Panc1 (cell line): ENCODE data around the gene MBTD1. TPM values are rescaled to one million over a fixed set of nuclear protein-coding genes. Genes with fewer than 3 reads are reported as not detected.

Experiments
- ATAC-seq: fragments of 200-7000 bp; cut with Tn5 transposase; 2 replicates; pipeline ENCODE4 v1.9.1; 2020; ENCODE audit warnings: mild to moderate bottlenecking, moderate library complexity
- BruUV-seq: library from RNA; stranded (reverse); fragments of 400-500 nt; replicated peaks from 2 replicates; lab custom pipeline; 2021; lab: Mats Ljungman, UMichigan
- CTCF ChIA-PET: fragments of 300-600 bp; sonication (Branson Sonifier 250); formaldehyde crosslinking; loops from one replicate; lab custom pipeline; 2022; ENCODE audit warnings: antibody characterized with exemption; lab: Charles Lee
- POLR2A ChIA-PET: fragments of 300-600 bp; sonication (Branson Sonifier 250); formaldehyde crosslinking; loops from one replicate; lab custom pipeline; 2022; ENCODE audit warnings: antibody characterized with exemption; lab: Charles Lee
- DNase-seq: peaks from one replicate; pipeline ENCODE4 v3.0.0-alpha.2; 2010; ENCODE audit warnings: low read depth, low spot score
- H3K27ac ChIP-seq: 2 replicates; pipeline ENCODE4 v1.5.1; 2011; ENCODE audit warnings: mild to moderate bottlenecking, low read length, inconsistent platforms
- H3K27me3 ChIP-seq: fragments of 200-500 bp; sonication (Bioruptor generic); 2 replicates; pipeline ENCODE4 v1.6.0; 2014; ENCODE audit warnings: low read length, inconsistent platforms; ENCODE audit not compliant: control insufficient read depth, insufficient read depth
- H3K36me3 ChIP-seq: fragments of 200-500 bp; sonication (Bioruptor generic); 2 replicates; pipeline ENCODE4 v1.5.1; 2014; ENCODE audit warnings: inconsistent platforms, mild to moderate bottlenecking, low read length, moderate library complexity; ENCODE audit not compliant: control insufficient read depth, insufficient read depth
- H3K4me1 ChIP-seq: 2 replicates; pipeline ENCODE4 v1.5.1; 2011; ENCODE audit warnings: inconsistent platforms, mild to moderate bottlenecking, low read length, moderate library complexity; ENCODE audit not compliant: control insufficient read depth, insufficient read depth
- H3K4me3 ChIP-seq, 2 experiments: 2 replicates each; pipeline ENCODE4 v1.5.1; 2011 to 2012; ENCODE audit warnings: low read depth in 2 of 2, low read length in 2 of 2, mild to moderate bottlenecking in 2 of 2, inconsistent platforms in 1 of 2, moderate library complexity in 1 of 2
- H3K9me3 ChIP-seq: fragments of 200-500 bp; sonication (Bioruptor generic); 2 replicates; pipeline ENCODE4 v1.5.1; 2014; ENCODE audit warnings: low read depth, mild to moderate bottlenecking, inconsistent platforms, low read length, moderate library complexity; ENCODE audit not compliant: control insufficient read depth, insufficient read depth
- POLR2AphosphoS5 ChIP-seq: IDR thresholded peaks from 2 replicates; pipeline ENCODE4 v1.6.1; 2012; ENCODE audit warnings: mild to moderate bottlenecking, low read depth, low read length, moderate library complexity
- SIN3A ChIP-seq: IDR thresholded peaks from 2 replicates; pipeline ENCODE4 v1.6.1; 2012; ENCODE audit warnings: low read depth, mild to moderate bottlenecking, low read length, moderate library complexity, borderline replicate concordance; ENCODE audit not compliant: insufficient read depth
- TCF7L2 ChIP-seq: IDR thresholded peaks from 2 replicates; pipeline ENCODE4 v1.6.1; 2011; ENCODE audit warnings: mild to moderate bottlenecking, low read depth, low read length, inconsistent platforms
- in situ Hi-C: cut with HindIII; loops from 2 replicates; pipeline ENCODE4 v1.10.0; 2016; ENCODE audit warnings: low sequenced_read_pairs, low pct_unique_long_range_greater_than_20kb
- intact Hi-C: fragments of 100-400 bp; cut with micrococcal nuclease; formaldehyde crosslinking; loops from one replicate; pipeline ENCODE4 v1.10.0; 2022; ENCODE audit not compliant: unreplicated experiment
- total RNA-seq: library from RNA; stranded (reverse); gene quantifications from one replicate; pipeline ENCODE4 v1.2.1, GENCODE V29; 2021; ENCODE audit not compliant: unreplicated experiment
- TF ChIP-seq, protein P1 (sequence below), 2 experiments: IDR thresholded peaks; 2 replicates each; pipeline ENCODE4 v1.6.1; 2011 to 2012; ENCODE audit warnings: low read depth in 2 of 2, control low read depth in 1 of 2, low read length in 1 of 2, mild to moderate bottlenecking in 1 of 2, moderate library complexity in 1 of 2; ENCODE audit not compliant: insufficient read depth in 1 of 2
- TF ChIP-seq, protein P2 (sequence below): fragments of 450-650 bp; IDR thresholded peaks from 2 replicates; pipeline ENCODE4 v1.5.1; 2017; ENCODE audit warnings: mild to moderate bottlenecking

MBTD1 gene
- total RNA-seq, 1 experiment from 2014 or later = 16.6 TPM

DNA sequence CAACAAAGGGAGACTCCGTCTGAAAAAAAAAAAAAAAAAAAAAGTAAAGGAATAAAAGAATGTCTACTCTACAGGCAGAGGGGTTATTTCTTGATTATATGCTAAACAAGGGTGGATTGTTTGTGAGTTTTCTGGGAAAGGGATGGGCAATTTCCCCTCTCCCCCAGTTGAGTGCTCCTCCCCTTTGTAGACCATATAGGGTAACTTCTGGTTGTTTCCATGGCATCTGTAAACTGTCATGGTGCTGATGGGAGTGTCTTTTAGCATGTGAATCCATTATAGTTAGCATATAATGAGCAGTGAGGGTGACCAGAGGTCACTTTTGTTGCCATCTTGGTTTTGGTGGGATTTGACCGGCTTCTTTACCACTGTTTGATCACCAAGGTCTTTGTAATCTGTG, 110.7 kb downstream of the MBTD1 start:
- no peaks in the 10 kb centered on the region for H3K9me3 ChIP-seq
- ChIA-PET POLR2A (no interaction called here), CTCF (no interaction called here)
- H3K27me3 ChIP-seq = no peaks in the 10 kb centered on the region
- ATAC-seq (no peak), DNase-seq (no peak)
- no peaks in the 10 kb centered on the region for H3K4me1 ChIP-seq
- peaks cover 5% of the 10 kb centered on the region; the same call in 1 of the 2 replicates for H3K36me3 ChIP-seq
- intact Hi-C loops = no loop called here
- TF ChIP-seq SIN3A (no peak), TCF7L2 (no peak), POLR2AphosphoS5 (no peak)
- TF ChIP-seq, protein P1, sequence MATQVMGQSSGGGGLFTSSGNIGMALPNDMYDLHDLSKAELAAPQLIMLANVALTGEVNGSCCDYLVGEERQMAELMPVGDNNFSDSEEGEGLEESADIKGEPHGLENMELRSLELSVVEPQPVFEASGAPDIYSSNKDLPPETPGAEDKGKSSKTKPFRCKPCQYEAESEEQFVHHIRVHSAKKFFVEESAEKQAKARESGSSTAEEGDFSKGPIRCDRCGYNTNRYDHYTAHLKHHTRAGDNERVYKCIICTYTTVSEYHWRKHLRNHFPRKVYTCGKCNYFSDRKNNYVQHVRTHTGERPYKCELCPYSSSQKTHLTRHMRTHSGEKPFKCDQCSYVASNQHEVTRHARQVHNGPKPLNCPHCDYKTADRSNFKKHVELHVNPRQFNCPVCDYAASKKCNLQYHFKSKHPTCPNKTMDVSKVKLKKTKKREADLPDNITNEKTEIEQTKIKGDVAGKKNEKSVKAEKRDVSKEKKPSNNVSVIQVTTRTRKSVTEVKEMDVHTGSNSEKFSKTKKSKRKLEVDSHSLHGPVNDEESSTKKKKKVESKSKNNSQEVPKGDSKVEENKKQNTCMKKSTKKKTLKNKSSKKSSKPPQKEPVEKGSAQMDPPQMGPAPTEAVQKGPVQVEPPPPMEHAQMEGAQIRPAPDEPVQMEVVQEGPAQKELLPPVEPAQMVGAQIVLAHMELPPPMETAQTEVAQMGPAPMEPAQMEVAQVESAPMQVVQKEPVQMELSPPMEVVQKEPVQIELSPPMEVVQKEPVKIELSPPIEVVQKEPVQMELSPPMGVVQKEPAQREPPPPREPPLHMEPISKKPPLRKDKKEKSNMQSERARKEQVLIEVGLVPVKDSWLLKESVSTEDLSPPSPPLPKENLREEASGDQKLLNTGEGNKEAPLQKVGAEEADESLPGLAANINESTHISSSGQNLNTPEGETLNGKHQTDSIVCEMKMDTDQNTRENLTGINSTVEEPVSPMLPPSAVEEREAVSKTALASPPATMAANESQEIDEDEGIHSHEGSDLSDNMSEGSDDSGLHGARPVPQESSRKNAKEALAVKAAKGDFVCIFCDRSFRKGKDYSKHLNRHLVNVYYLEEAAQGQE (IDR thresholded peaks at IDR 0.05; ENCODE audit: insufficient read depth in 1 of 2, low read depth in 2 of 2, low read length in 1 of 2) = no peak
- TF ChIP-seq, protein P2, sequence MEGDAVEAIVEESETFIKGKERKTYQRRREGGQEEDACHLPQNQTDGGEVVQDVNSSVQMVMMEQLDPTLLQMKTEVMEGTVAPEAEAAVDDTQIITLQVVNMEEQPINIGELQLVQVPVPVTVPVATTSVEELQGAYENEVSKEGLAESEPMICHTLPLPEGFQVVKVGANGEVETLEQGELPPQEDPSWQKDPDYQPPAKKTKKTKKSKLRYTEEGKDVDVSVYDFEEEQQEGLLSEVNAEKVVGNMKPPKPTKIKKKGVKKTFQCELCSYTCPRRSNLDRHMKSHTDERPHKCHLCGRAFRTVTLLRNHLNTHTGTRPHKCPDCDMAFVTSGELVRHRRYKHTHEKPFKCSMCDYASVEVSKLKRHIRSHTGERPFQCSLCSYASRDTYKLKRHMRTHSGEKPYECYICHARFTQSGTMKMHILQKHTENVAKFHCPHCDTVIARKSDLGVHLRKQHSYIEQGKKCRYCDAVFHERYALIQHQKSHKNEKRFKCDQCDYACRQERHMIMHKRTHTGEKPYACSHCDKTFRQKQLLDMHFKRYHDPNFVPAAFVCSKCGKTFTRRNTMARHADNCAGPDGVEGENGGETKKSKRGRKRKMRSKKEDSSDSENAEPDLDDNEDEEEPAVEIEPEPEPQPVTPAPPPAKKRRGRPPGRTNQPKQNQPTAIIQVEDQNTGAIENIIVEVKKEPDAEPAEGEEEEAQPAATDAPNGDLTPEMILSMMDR = no peak
- H3K27ac ChIP-seq = no peak overlapping the region
- in situ Hi-C loops = no loop called here
- no TSS peak for BruUV-seq
- H3K4me3 ChIP-seq = no peak overlapping the region

DNA sequence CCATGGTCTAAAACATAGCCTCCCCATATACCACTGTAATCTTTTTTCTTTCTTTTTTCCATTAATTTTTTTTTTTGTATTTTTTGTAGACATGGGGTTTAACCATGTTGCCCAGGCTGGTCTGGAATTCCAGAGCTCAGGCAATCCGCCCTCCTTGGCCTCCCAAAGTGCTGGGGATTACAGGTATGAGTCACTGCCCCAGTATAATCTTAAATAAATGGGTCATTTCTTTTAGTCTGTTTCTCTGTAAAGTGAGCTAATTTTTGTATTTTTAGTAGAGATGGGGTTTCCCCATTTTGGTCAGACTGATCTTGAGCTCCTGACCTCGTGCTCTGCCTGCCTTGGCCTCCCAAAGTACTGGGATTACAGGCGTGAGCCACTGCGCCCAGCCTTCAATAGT, 112.2 kb downstream of the MBTD1 start:
- no peaks in the 10 kb centered on the region for H3K27me3 ChIP-seq
- no peaks in the 10 kb centered on the region for H3K4me1 ChIP-seq
- H3K27ac ChIP-seq = no peak overlapping the region
- DNase-seq (no peak), ATAC-seq (no peak)
- intact Hi-C loops (no loop called here), in situ Hi-C loops (no loop called here)
- H3K9me3 ChIP-seq = no peaks in the 10 kb centered on the region
- TF ChIP-seq, protein P2 = no peak
- TF ChIP-seq SIN3A = no peak
- TF ChIP-seq POLR2AphosphoS5 = no peak
- TF ChIP-seq TCF7L2 = no peak
- H3K4me3 ChIP-seq = no peak overlapping the region
- BruUV-seq = no TSS peak
- POLR2A ChIA-PET = interaction anchor here (0.6 kb wide), 1 partner anchor 52 kb away, joined by 8 read pairs; no protein-coding TSS in a partner anchor
- CTCF ChIA-PET = no interaction called here
- H3K36me3 ChIP-seq = no peaks in the 10 kb centered on the region
